K562 (cell line): Measurements from ENCODE around the gene C3. TPM values are rescaled to one million over a fixed set of nuclear protein-coding genes. Genes with fewer than 3 reads are reported as not detected.

Source experiments
- E2F4 ChIP-seq: sonication (generic); formaldehyde crosslinking; IDR thresholded peaks from 2 replicates; pipeline ENCODE4 v1.8.0; 2022; ENCODE audit warnings: mild to moderate bottlenecking, low read depth, missing genetic modification reagents
- FOXA3 ChIP-seq, 2 experiments: fragments of 450-650 bp in 1 of 2; sonication (generic) in 1 of 2; formaldehyde crosslinking; IDR thresholded peaks in 1 of 2; conservative IDR thresholded peaks in 1 of 2; 2 replicates each; pipeline versions ENCODE4 v1.4.0 to v1.8.0; 2020 to 2022; ENCODE audit warnings: mild to moderate bottlenecking in 2 of 2, missing genetic modification reagents in 1 of 2
- KAT7 ChIP-seq: sonication (generic); formaldehyde crosslinking; IDR thresholded peaks from 2 replicates; pipeline ENCODE4 v1.8.0; 2022; ENCODE audit warnings: missing genetic modification reagents, mild to moderate bottlenecking, borderline replicate concordance
- MCM5 ChIP-seq: fragments of 450-650 bp; IDR thresholded peaks from 2 replicates; pipeline ENCODE4 v1.6.1; 2016; ENCODE audit warnings: low read depth
- MITF ChIP-seq: IDR thresholded peaks from 2 replicates; pipeline ENCODE4 v1.6.1; 2014; ENCODE audit warnings: antibody characterized with exemption
- NEUROD1 ChIP-seq: fragments of 150-350 bp; IDR thresholded peaks from 2 replicates; pipeline ENCODE4 v1.6.1; 2014; ENCODE audit warnings: borderline replicate concordance, low read length, low read depth; ENCODE audit not compliant: partially characterized antibody
- RBM22 ChIP-seq: fragments of 200-400 bp; formaldehyde crosslinking; IDR thresholded peaks from 2 replicates; pipeline ENCODE4 v1.6.1; 2018; ENCODE audit warnings: low read length, low read depth; ENCODE audit not compliant: poor library complexity, severe bottlenecking
- SRF ChIP-seq, 2 experiments: fragments of 250-450, 450-650 bp in 1 of 2; sonication (Bioruptor Pico) in 1 of 2; sonication (generic) in 1 of 2; formaldehyde crosslinking; IDR thresholded peaks; 2 replicates each; pipeline versions ENCODE4 v1.5.0 to v1.5.1; 2020 to 2022; ENCODE audit warnings: mild to moderate bottlenecking in 1 of 2, missing genetic modification reagents in 1 of 2
- ZNF212 ChIP-seq: fragments of 450-650 bp; formaldehyde crosslinking; IDR thresholded peaks from 2 replicates; pipeline ENCODE4 v1.4.0; 2020; ENCODE audit warnings: mild to moderate bottlenecking
- ZNF24 ChIP-seq: fragments of 450-650 bp; IDR thresholded peaks from 2 replicates; pipeline ENCODE4 v1.6.1; 2016
- ZNF444 ChIP-seq: fragments of 250-450 bp; sonication (Bioruptor Pico); IDR thresholded peaks from 2 replicates; pipeline ENCODE4 v1.4.0; 2020; ENCODE audit warnings: mild to moderate bottlenecking, moderate library complexity
- ZNF592 ChIP-seq: fragments of 450-650 bp; IDR thresholded peaks from 2 replicates; pipeline ENCODE4 v1.6.1; 2017; ENCODE audit warnings: antibody characterized with exemption, mild to moderate bottlenecking
- ZNF740 ChIP-seq, 3 experiments: fragments of 200-800 bp in 1 of 3; sonication (Bioruptor generic) in 1 of 3; sonication (generic) in 1 of 3; formaldehyde crosslinking in 1 of 3; IDR thresholded peaks; 2 replicates each; pipeline versions ENCODE4 v1.6.1 to v1.8.0; 2016 to 2022; ENCODE audit warnings: mild to moderate bottlenecking in 2 of 3, missing compliant biosample characterization in 2 of 3, missing genetic modification characterization in 2 of 3, missing genetic modification reagents in 1 of 3
- polyA plus RNA-seq, 8 experiments: library from polyadenylated mRNA; depleted of rRNA in 4 of 8; stranded (reverse) in 5 of 8; unstranded in 3 of 8; fragments of >200 nt; fragmentation: Nextera tagmentation in 2 of 8; fragmentation: Illumina TruSeq in 1 of 8; extraction: Ambion mirVana in 2 of 8; extraction: Trizol in 1 of 8; gene quantifications; 2 replicates each; pipeline versions ENCODE4 v1.2.1 to v1.2.3, GENCODE V29; 2011 to 2014; ENCODE audit warnings: inconsistent platforms in 1 of 8, missing spikeins in 1 of 8
- total RNA-seq, 7 experiments: library from RNA; depleted of rRNA in 6 of 7; stranded (reverse); fragments of >200 nt in 6 of 7; fragmentation: Illumina TruSeq in 2 of 7; extraction: Trizol in 2 of 7; gene quantifications; 2 replicates each; pipeline versions ENCODE4 v1.2.1 to v1.2.3, GENCODE V29; 2011 to 2021; ENCODE audit warnings: low replicate concordance in 1 of 7

C3 gene
- total and polyA plus RNA-seq, 9 of the 15 experiments (the other 6 are each of a cell fraction or from before 2014, with no cell fraction given): 0.59 to 10.6 (median 2.2) TPM

- TF ChIP-seq RBM22 (no peak), ZNF24 (no peak), FOXA3 (CRISPR knock-in tag; conservative IDR thresholded peaks at IDR 0.05 in 1 of 2, IDR thresholded peaks at IDR 0.05 in 1 of 2) (no peak; a peak in 1 of 4 replicates), KAT7 (CRISPR knock-in tag) (0 out of 2 replicates have a peak, but pooled peaks have one; percentile 57), NEUROD1 (no peak), ZNF212 (CRISPR knock-in tag) (no peak), ZNF740 (CRISPR knock-in tag; IDR thresholded peaks at IDR 0.05) (0 out of 2 replicates have a peak, but pooled peaks have one; percentile 14), ZNF740 (tag; IDR thresholded peaks at IDR 0.05) (0 out of 4 replicates have a peak, but pooled peaks of 1 of the 2 experiments have one; percentile 35), SRF (CRISPR knock-in tag; IDR thresholded peaks at IDR 0.05) (0 out of 4 replicates have a peak, but pooled peaks of 1 of the 2 experiments have one; percentile 52), ZNF592 (no peak), E2F4 (no peak), MITF (no peak), MCM5 (no peak), ZNF444 (CRISPR knock-in tag) (no peak)
Observed at GRCh38 chr19:6767357-6768235, 47.1 kb upstream of the C3 start, which contains the start of gene SH2D3A (continued).
